Esophagus muscularis mucosa (tissue), 3 donors: Measurements from ENCODE around the gene UST.
"Not testable (repeated sequence)": the region's sequence is repeated elsewhere in the genome, so short reads cannot be mapped to it uniquely, and the experiment has no call there.

Experiments used
- CTCF ChIP-seq, 3 experiments: fragments of 200-600 bp in 2 of 3; fragments of 450-650 bp in 1 of 3; sonication (generic) in 2 of 3; IDR thresholded peaks; one replicate each; pipeline ENCODE4 v1.5.1; 2017 to 2019; ENCODE audit warnings: antibody characterized with exemption in 3 of 3, mild to moderate bottlenecking in 2 of 3, moderate library complexity in 1 of 3
- POLR2A ChIP-seq: fragments of 450-650 bp; IDR thresholded peaks from one replicate; pipeline ENCODE4 v1.6.1; 2017; ENCODE audit warnings: antibody characterized with exemption, moderate library complexity, mild to moderate bottlenecking, low read depth

GRCh38 chr6:148780423-148780822, 33.6 kb downstream of the UST start:
- TF ChIP-seq CTCF (IDR thresholded peaks at IDR 0.05); POLR2A: not testable (repeated sequence)
